NCI-H2196 (cell line): ENCODE results near the gene CRYL1.
A peak's percentile ranks its signal among the peaks of the same experiment; 100 is the strongest.

Experiments
- DNase-seq: peaks from one replicate; lab custom pipeline; 2025; ENCODE audit not compliant: unreplicated experiment; lab: John Stamatoyannopoulos, UW

The CRYL1 gene

GRCh38 chr13:20525601-20526544, at the start of gene CRYL1:
CRYL1 (minus strand) TSS chr13:20525857; CDS start chr13:20525794, 63 bp downstream.
- DNase-seq, result peak; percentile 28

GRCh38 chr13:20573636-20574035, 48.0 kb upstream of the CRYL1 start:
- no peak for DNase-seq

- DNase-seq, result no peak
These were observed 47.5 kb upstream of the CRYL1 start for GRCh38 chr13:20573186-20573585.

GRCh38 chr13:20571676-20572075, 46.0 kb upstream of the CRYL1 start:
- no peak for DNase-seq

- no peak for DNase-seq
These were observed 44.9 kb upstream of the CRYL1 start for GRCh38 chr13:20570517-20570916.

- DNase-seq, result no peak
These were observed 42.3 kb upstream of the CRYL1 start for GRCh38 chr13:20567881-20568528.

GRCh38 chr13:20566898-20567874, 41.5 kb upstream of the CRYL1 start, which contains the start of gene IFT88:
IFT88 (plus strand) TSS chr13:20567157; CDS start chr13:20574386, 7,229 bp downstream.
- DNase-seq, result peak; percentile 80

- DNase-seq, result peak; percentile 6
These were observed 40.8 kb upstream of the CRYL1 start for GRCh38 chr13:20566468-20566897.

GRCh38 chr13:20565115-20565736, 39.6 kb upstream of the CRYL1 start:
- no peak for DNase-seq

- no peak for DNase-seq
These were observed 36.1 kb upstream of the CRYL1 start for GRCh38 chr13:20561741-20562140.

- no peak for DNase-seq
These were observed 34.2 kb upstream of the CRYL1 start for GRCh38 chr13:20559659-20560356.

GRCh38 chr13:20558982-20559381, 33.3 kb upstream of the CRYL1 start:
- DNase-seq, result no peak

- no peak for DNase-seq
These were observed 27.7 kb upstream of the CRYL1 start for GRCh38 chr13:20553311-20553710.

GRCh38 chr13:20550799-20551198, 25.1 kb upstream of the CRYL1 start:
- no peak for DNase-seq

- DNase-seq, result no peak
These were observed 21.8 kb upstream of the CRYL1 start for GRCh38 chr13:20547479-20547908.

- no peak for DNase-seq
These were observed 20.9 kb upstream of the CRYL1 start for GRCh38 chr13:20546556-20546955.

GRCh38 chr13:20544201-20544923, 18.7 kb upstream of the CRYL1 start:
- DNase-seq, result no peak

GRCh38 chr13:20536992-20537391, 11.3 kb upstream of the CRYL1 start:
- no peak for DNase-seq

GRCh38 chr13:20534038-20534608, 8.5 kb upstream of the CRYL1 start:
- no peak for DNase-seq
